K562 (cell line): ENCODE measurements around the gene RFX7. TPM values are rescaled to one million over a fixed set of nuclear protein-coding genes. Genes with fewer than 3 reads are reported as not detected.

Experiments used
- ATAC-seq: fragments of 200-7000 bp; cut with Tn5 transposase; 3 replicates; pipeline ENCODE4 v1.9.1; 2020; ENCODE audit warnings: moderate library complexity
- BruUV-seq: library from RNA; stranded (reverse); fragments of 400-500 nt; replicated peaks from 2 replicates; lab custom pipeline; 2021; lab: Mats Ljungman, UMichigan
- CTCF ChIA-PET: fragments of 300-600 bp; formaldehyde crosslinking; extraction: SDS; loops from one replicate; lab custom pipeline; 2021; ENCODE audit warnings: low intra/inter-chr PET ratio; lab: Yijun Ruan, JAX
- POLR2A ChIA-PET: fragments of 300-600, 350-650 bp; sonication (Branson Sonifier 250); formaldehyde crosslinking; extraction: SDS; loops from one replicate; lab custom pipeline; 2021; ENCODE audit warnings: antibody characterized with exemption, inconsistent platforms; lab: Yijun Ruan, JAX
- DNase-seq, 4 experiments: peaks; one replicate each; pipeline versions ENCODE4 v3.0.0 to v3.0.0-alpha.2; 2011 to 2018; ENCODE audit warnings: low spot score in 3 of 4, mixed read lengths in 3 of 4; ENCODE audit errors: extremely low read depth in 1 of 4
- FAIRE-seq: peaks from 2 replicates; lab custom pipeline; 2011; peaks lifted over from hg19 to GRCh38; lab: Jason Lieb, UNC
- H2AFZ ChIP-seq: 2 replicates; pipeline ENCODE4 v1.6.0; 2011; ENCODE audit warnings: low read depth, low read length, control low read depth, inconsistent platforms
- H3K27ac ChIP-seq: fragments of 200-600 bp; 3 replicates; pipeline ENCODE4 v1.8.0; 2011; ENCODE audit warnings: low read depth, mild to moderate bottlenecking, control low read depth, inconsistent platforms, low read length, moderate library complexity, mixed read lengths; ENCODE audit errors: extremely low read depth
- H3K27me3 ChIP-seq, 2 experiments: fragments of 300-600 bp in 1 of 2; 2 replicates in 1 of 2; 3 replicates in 1 of 2; pipeline versions ENCODE4 v1.6.0 to v1.8.0; 2011; ENCODE audit warnings: inconsistent platforms in 2 of 2, low read length in 2 of 2, mild to moderate bottlenecking in 1 of 2, mixed read lengths in 1 of 2, moderate library complexity in 1 of 2; ENCODE audit not compliant: control insufficient read depth in 2 of 2, insufficient read depth in 2 of 2
- H3K36me3 ChIP-seq: fragments of 300-600 bp; 3 replicates; pipeline ENCODE4 v1.8.0; 2011; ENCODE audit warnings: mild to moderate bottlenecking, low read length, inconsistent platforms; ENCODE audit not compliant: control insufficient read depth, insufficient read depth
- H3K4me1 ChIP-seq, 2 experiments: fragments of 200-600 bp in 1 of 2; replicated peaks in 1 of 2; 2 replicates in 1 of 2; 3 replicates in 1 of 2; pipeline versions ENCODE4 v1.5.1 to v1.8.0; 2011; ENCODE audit warnings: inconsistent platforms in 2 of 2, low read length in 2 of 2, mild to moderate bottlenecking in 1 of 2, mixed read lengths in 1 of 2, moderate library complexity in 1 of 2; ENCODE audit not compliant: control insufficient read depth in 2 of 2, insufficient read depth in 2 of 2
- H3K4me2 ChIP-seq: 2 replicates; pipeline ENCODE4 v1.6.1; 2011; ENCODE audit warnings: low read length, control low read depth, inconsistent platforms, mixed read lengths; ENCODE audit not compliant: insufficient read depth
- H3K4me3 ChIP-seq: fragments of 200-600 bp; sonication (generic), shearing (Covaris generic); 2 replicates; pipeline ENCODE4 v1.5.1; 2016; ENCODE audit warnings: control low read depth, inconsistent platforms
- H3K79me2 ChIP-seq: fragments of 200-600 bp; 3 replicates; pipeline ENCODE4 v1.8.0; 2011; ENCODE audit warnings: low read length, inconsistent platforms; ENCODE audit not compliant: control insufficient read depth, insufficient read depth
- H3K9ac ChIP-seq, 2 experiments: 2 replicates each; pipeline versions ENCODE4 v1.6.0 to v1.6.1; 2011; ENCODE audit warnings: low read depth in 2 of 2, low read length in 2 of 2, control low read depth in 1 of 2, inconsistent platforms in 1 of 2, mild to moderate bottlenecking in 1 of 2, mixed read lengths in 1 of 2; ENCODE audit not compliant: insufficient read depth in 1 of 2
- H3K9me1 ChIP-seq: one replicate; pipeline ENCODE4 v1.6.0; 2011; ENCODE audit warnings: inconsistent platforms, mild to moderate bottlenecking, low read length, moderate library complexity; ENCODE audit not compliant: control insufficient read depth, insufficient read depth
- H3K9me3 ChIP-seq: replicated peaks from 2 replicates; pipeline ENCODE4 v1.5.1; 2011; ENCODE audit warnings: low read depth, low read length, inconsistent platforms; ENCODE audit not compliant: control insufficient read depth, insufficient read depth
- H4K20me1 ChIP-seq: replicated peaks from 2 replicates; pipeline ENCODE4 v1.6.1; 2011; ENCODE audit warnings: low read length, inconsistent platforms, mixed read lengths; ENCODE audit not compliant: control insufficient read depth, insufficient read depth
- ATF4 ChIP-seq: fragments of 450-650 bp; formaldehyde crosslinking; IDR thresholded peaks from 2 replicates; pipeline ENCODE4 v1.4.0; 2022; ENCODE audit warnings: mild to moderate bottlenecking, moderate library complexity
- BACH1 ChIP-seq: fragments of 200-800 bp; sonication (Bioruptor generic); IDR thresholded peaks from 2 replicates; pipeline ENCODE4 v1.6.1; 2016; ENCODE audit warnings: missing genetic modification characterization, missing compliant biosample characterization
- DIDO1 ChIP-seq: fragments of 450-650 bp; IDR thresholded peaks from 2 replicates; pipeline ENCODE4 v1.6.1; 2016; ENCODE audit warnings: low read depth, missing biosample characterization, missing genetic modification characterization
- KLF13 ChIP-seq: fragments of 450-650 bp; IDR thresholded peaks from 2 replicates; pipeline ENCODE4 v1.6.1; 2016; ENCODE audit warnings: missing genetic modification characterization, low read depth, mild to moderate bottlenecking, missing compliant biosample characterization, moderate library complexity, borderline replicate concordance
- MEIS2 ChIP-seq: fragments of 450-650 bp; IDR thresholded peaks from 2 replicates; pipeline ENCODE4 v1.6.1; 2014; ENCODE audit warnings: mild to moderate bottlenecking; ENCODE audit not compliant: partially characterized antibody
- MXD1 ChIP-seq: fragments of 250-450 bp; sonication (Bioruptor Pico); IDR thresholded peaks from 2 replicates; pipeline ENCODE4 v1.8.0; 2021; ENCODE audit warnings: borderline replicate concordance, mild to moderate bottlenecking, moderate library complexity; ENCODE audit not compliant: poor library complexity, severe bottlenecking
- PBX2 ChIP-seq, 2 experiments: IDR thresholded peaks in 1 of 2; conservative IDR thresholded peaks in 1 of 2; 2 replicates each; pipeline ENCODE4 v1.6.1; 2016; ENCODE audit warnings: low read depth in 2 of 2, mild to moderate bottlenecking in 1 of 2, missing compliant biosample characterization in 1 of 2, missing genetic modification characterization in 1 of 2, moderate library complexity in 1 of 2
- PHF21A ChIP-seq: fragments of 450-650 bp; IDR thresholded peaks from 2 replicates; pipeline ENCODE4 v1.6.1; 2017; ENCODE audit warnings: low read depth, borderline replicate concordance
- PKNOX1 ChIP-seq: fragments of 450-650 bp; IDR thresholded peaks from 2 replicates; pipeline ENCODE4 v1.6.1; 2016
- PTTG1 ChIP-seq: fragments of 450-650 bp; IDR thresholded peaks from 2 replicates; pipeline ENCODE4 v1.6.1; 2016; ENCODE audit warnings: low read depth, mild to moderate bottlenecking, missing genetic modification characterization, missing compliant biosample characterization
- ZNF175 ChIP-seq: fragments of 200-800 bp; sonication (Bioruptor generic); IDR thresholded peaks from 2 replicates; pipeline ENCODE4 v1.6.1; 2016; ENCODE audit warnings: low read depth, mild to moderate bottlenecking, missing genetic modification characterization, missing compliant biosample characterization
- ZSCAN32 ChIP-seq: fragments of 450-650 bp; formaldehyde crosslinking; IDR thresholded peaks from 2 replicates; pipeline ENCODE4 v1.4.0; 2020; ENCODE audit warnings: mild to moderate bottlenecking, moderate library complexity
- WGBS: fragments of 100-300 bp; shearing (Covaris generic); methylation state at CpG from one replicate; pipeline ENCODE4 v1.1.6; 2016; ENCODE audit warnings: low coverage, mixed read lengths; ENCODE audit not compliant: insufficient coverage; ENCODE audit errors: missing lambda C conversion rate; 5-methylcytosine and 5-hydroxymethylcytosine counted together
- in situ Hi-C: fragments of 300-500 bp; cut with MboI; formaldehyde crosslinking; loops from 4 replicates; pipeline ENCODE4 v1.15.0; 2018; ENCODE audit warnings: inconsistent platforms, mixed read lengths
- intact Hi-C: fragments of 100-400 bp; cut with micrococcal nuclease; formaldehyde crosslinking; loops from 2 replicates; pipeline ENCODE4 v1.14.2; 2022
- polyA plus RNA-seq, 8 experiments: library from polyadenylated mRNA; depleted of rRNA in 4 of 8; stranded (reverse) in 5 of 8; unstranded in 3 of 8; fragments of >200 nt; fragmentation: Nextera tagmentation in 2 of 8; fragmentation: Illumina TruSeq in 1 of 8; extraction: Ambion mirVana in 2 of 8; extraction: Trizol in 1 of 8; gene quantifications; 2 replicates each; pipeline versions ENCODE4 v1.2.1 to v1.2.3, GENCODE V29; 2011 to 2014; ENCODE audit warnings: inconsistent platforms in 1 of 8, missing spikeins in 1 of 8
- total RNA-seq, 7 experiments: library from RNA; depleted of rRNA in 6 of 7; stranded (reverse); fragments of >200 nt in 6 of 7; fragmentation: Illumina TruSeq in 2 of 7; extraction: Trizol in 2 of 7; gene quantifications; 2 replicates each; pipeline versions ENCODE4 v1.2.1 to v1.2.3, GENCODE V29; 2011 to 2021; ENCODE audit warnings: low replicate concordance in 1 of 7

Gene RFX7
- total and polyA plus RNA-seq, 9 of the 15 experiments (the other 6 are each of a cell fraction or from before 2014, with no cell fraction given), result 2.4 to 17.9 (median 6.3) TPM

- TF ChIP-seq ATF4 (CRISPR knock-in tag) (0 out of 2 replicates have a peak, but pooled peaks have one; percentile 16), PTTG1 (tag) (peak; percentile 85), ZNF175 (CRISPR knock-in tag) (peak; percentile 93), KLF13 (tag) (peak; percentile 87), BACH1 (tag) (peak; percentile 88), DIDO1 (0 out of 2 replicates have a peak, but pooled peaks have one; percentile 40), PKNOX1 (peak; percentile 43)
Measured at GRCh38 chr15:56203312-56203922, 40.3 kb downstream of the RFX7 start (continued).

DNA sequence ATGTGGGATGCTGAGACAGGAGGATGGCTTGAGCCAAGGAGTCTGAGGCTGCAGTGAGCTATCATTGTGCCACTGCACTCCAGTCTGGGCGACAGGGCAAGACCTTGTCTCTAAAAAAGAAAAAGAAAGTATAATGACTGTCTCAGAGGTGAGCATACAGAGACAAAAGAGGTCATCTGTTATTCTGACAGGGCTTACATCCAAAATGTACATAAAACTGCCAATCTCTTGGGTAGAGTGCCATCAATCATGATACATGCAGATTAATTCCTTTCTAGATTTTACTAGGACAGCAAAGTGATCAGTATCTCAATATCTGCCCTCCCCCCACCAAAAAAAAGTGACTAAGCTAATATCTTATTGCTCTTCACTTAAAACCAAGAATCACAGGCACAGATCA lies 41.0 kb downstream of the RFX7 start:
- CTCF ChIA-PET, result no interaction called here
- DNase-seq (no peak), FAIRE-seq (no peak), ATAC-seq (no peak)
- Histone ChIP-seq H3K36me3 (peaks cover 3% of the 10 kb centered on the region; the same call in 2 of the 3 replicates), H3K4me2 (no peak overlapping the region), H3K9ac (no peak overlapping the region), H3K4me1 (peaks cover 0 to 8% of the 10 kb centered on the region in 2 experiments; a peak in 2 of 5 replicates), H3K79me2 (peaks cover 77% of the 10 kb centered on the region), H4K20me1 (no peaks in the 10 kb centered on the region), H3K27me3 (no peaks in the 10 kb centered on the region), H3K9me3 (no peaks in the 10 kb centered on the region), H2AFZ (no peak overlapping the region), H3K27ac (peak overlapping the region; percentile 66; the same call in 1 of the 3 replicates), H3K9me1 (no peaks in the 10 kb centered on the region), H3K4me3 (no peak overlapping the region)
- POLR2A ChIA-PET, result no interaction called here
- intact Hi-C loops, result no loop called here
- in situ Hi-C loops, result no loop called here
- WGBS, result 82% methylated on average over 1 of the region's 1 CpG
- no TSS peak for BruUV-seq
- TF ChIP-seq PHF21A, result no peak
- TF ChIP-seq PBX2 (CRISPR knock-in tag; IDR thresholded peaks at IDR 0.05; ENCODE audit: low read depth), result no peak
- peak; percentile 70 for TF ChIP-seq PBX2 (tag; conservative IDR thresholded peaks at IDR 0.05; ENCODE audit: low read depth)
- peak; percentile 56 for TF ChIP-seq MEIS2
- TF ChIP-seq MXD1 (CRISPR knock-in tag), result no peak
- no peak for TF ChIP-seq ZSCAN32 (CRISPR knock-in tag)
